ENCODE measurements around the gene C11orf21. TPM values are rescaled to one million over a fixed set of nuclear protein-coding genes. Genes with fewer than 3 reads are reported as not detected.

Gene C11orf21
- polyA plus RNA-seq, 1 of the 3 experiments (the other 2 are of a cell fraction) = 0.03 TPM

DNA sequence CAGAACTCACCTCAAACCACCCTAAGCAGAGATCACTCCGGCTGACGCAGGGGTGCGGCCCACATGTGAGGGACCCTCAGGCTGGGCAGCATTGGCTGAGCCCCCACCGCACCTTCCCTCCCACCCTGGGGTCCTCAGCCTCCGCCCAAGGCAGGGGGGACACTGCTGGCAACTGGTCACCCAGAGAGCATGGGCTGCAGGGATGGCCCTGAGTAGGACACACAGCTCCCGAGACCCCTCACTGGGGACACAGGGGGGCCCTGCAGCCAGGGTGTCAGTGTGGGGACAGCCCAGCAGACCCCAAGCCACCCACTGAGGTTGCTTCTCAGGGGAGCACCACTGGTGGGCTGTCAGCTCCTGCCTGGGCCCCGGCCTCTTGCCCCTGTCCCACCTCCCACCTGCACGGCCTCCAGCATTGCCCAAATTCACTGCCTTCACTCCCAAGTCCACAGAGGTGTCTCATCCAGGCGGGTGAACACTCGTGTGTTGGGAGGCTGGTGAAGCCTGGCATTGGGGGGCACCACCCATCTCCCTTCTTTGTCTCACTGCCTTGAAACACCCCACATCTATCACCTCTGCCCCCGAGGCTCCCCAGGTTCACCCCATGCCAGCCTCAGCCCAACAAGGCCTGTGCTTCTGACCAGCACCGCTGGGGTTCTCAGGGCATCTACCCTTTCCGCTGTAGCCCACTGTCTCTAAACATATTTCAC is 4.7 kb downstream of the C11orf21 start:
- ChIA-PET POLR2A (no interaction called here), CTCF (interaction anchor here (0.7 to 13.9 kb wide), 6 partner anchors 8 to 235 kb away, joined by 3 to 318 read pairs (median 5); no protein-coding TSS in a partner anchor)
- H3K4me1 ChIP-seq (ENCODE audit: control insufficient read depth in 1 of 2, insufficient read depth in 2 of 2, low read depth in 1 of 2, low read length in 1 of 2) = peaks cover 0 to 6% of the 10 kb centered on the region in 2 experiments; a peak in 1 of 4 replicates
- DNase-seq = no peak
- no peaks in the 10 kb centered on the region for H3K27me3 ChIP-seq (ENCODE audit: insufficient read depth)
- H3K27ac ChIP-seq (ENCODE audit: low read depth in 2 of 2, low read length in 1 of 2) = no peak overlapping the region
- H3K9me3 ChIP-seq = no peaks in the 10 kb centered on the region
- H2AFZ ChIP-seq (ENCODE audit: low read depth) = no peak overlapping the region
- no peak overlapping the region for H3K9ac ChIP-seq
- no peaks in the 10 kb centered on the region for H3K79me2 ChIP-seq (ENCODE audit: insufficient read depth)
- no peaks in the 10 kb centered on the region for H3K9me2 ChIP-seq
- H3K36me3 ChIP-seq (replicated peaks in 1 of 2; ENCODE audit: control insufficient read depth in 1 of 2, insufficient read depth in 2 of 2, low read length in 1 of 2) = no peaks in the 10 kb centered on the region
- TF ChIP-seq, protein P1, sequence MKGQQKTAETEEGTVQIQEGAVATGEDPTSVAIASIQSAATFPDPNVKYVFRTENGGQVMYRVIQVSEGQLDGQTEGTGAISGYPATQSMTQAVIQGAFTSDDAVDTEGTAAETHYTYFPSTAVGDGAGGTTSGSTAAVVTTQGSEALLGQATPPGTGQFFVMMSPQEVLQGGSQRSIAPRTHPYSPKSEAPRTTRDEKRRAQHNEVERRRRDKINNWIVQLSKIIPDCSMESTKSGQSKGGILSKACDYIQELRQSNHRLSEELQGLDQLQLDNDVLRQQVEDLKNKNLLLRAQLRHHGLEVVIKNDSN (IDR thresholded peaks at IDR 0.05; ENCODE audit: borderline replicate concordance, low read depth) = no peak
- no peak for TF ChIP-seq RFX5 (IDR thresholded peaks at IDR 0.05; ENCODE audit: low read length)
- TF ChIP-seq, protein P2, sequence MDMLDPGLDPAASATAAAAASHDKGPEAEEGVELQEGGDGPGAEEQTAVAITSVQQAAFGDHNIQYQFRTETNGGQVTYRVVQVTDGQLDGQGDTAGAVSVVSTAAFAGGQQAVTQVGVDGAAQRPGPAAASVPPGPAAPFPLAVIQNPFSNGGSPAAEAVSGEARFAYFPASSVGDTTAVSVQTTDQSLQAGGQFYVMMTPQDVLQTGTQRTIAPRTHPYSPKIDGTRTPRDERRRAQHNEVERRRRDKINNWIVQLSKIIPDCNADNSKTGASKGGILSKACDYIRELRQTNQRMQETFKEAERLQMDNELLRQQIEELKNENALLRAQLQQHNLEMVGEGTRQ (IDR thresholded peaks at IDR 0.05; ENCODE audit: borderline replicate concordance, low read depth, low read length) = no peak
- TF ChIP-seq EP300 (IDR thresholded peaks at IDR 0.05; ENCODE audit: borderline replicate concordance in 1 of 2, low read depth in 1 of 2, low read length in 1 of 2) = no peak
- TF ChIP-seq, protein P3, sequence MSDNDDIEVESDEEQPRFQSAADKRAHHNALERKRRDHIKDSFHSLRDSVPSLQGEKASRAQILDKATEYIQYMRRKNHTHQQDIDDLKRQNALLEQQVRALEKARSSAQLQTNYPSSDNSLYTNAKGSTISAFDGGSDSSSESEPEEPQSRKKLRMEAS (IDR thresholded peaks at IDR 0.05; ENCODE audit: low read depth) = no peak
- no peak for TF ChIP-seq TAF1 (IDR thresholded peaks at IDR 0.05; ENCODE audit: borderline replicate concordance, low read depth, low read length)
- TF ChIP-seq, protein P4, sequence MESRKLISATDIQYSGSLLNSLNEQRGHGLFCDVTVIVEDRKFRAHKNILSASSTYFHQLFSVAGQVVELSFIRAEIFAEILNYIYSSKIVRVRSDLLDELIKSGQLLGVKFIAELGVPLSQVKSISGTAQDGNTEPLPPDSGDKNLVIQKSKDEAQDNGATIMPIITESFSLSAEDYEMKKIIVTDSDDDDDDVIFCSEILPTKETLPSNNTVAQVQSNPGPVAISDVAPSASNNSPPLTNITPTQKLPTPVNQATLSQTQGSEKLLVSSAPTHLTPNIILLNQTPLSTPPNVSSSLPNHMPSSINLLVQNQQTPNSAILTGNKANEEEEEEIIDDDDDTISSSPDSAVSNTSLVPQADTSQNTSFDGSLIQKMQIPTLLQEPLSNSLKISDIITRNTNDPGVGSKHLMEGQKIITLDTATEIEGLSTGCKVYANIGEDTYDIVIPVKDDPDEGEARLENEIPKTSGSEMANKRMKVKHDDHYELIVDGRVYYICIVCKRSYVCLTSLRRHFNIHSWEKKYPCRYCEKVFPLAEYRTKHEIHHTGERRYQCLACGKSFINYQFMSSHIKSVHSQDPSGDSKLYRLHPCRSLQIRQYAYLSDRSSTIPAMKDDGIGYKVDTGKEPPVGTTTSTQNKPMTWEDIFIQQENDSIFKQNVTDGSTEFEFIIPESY (IDR thresholded peaks at IDR 0.05; ENCODE audit: borderline replicate concordance, low read depth) = no peak
- TF ChIP-seq TCF12 (IDR thresholded peaks at IDR 0.05) = no peak
- no peak for TF ChIP-seq FOXJ3 (CRISPR knock-in tag; IDR thresholded peaks at IDR 0.05)
- no peak for TF ChIP-seq ELF1 (IDR thresholded peaks at IDR 0.05)
- no peak for TF ChIP-seq POLR2AphosphoS5 (IDR thresholded peaks at IDR 0.05; ENCODE audit: low read depth, low read length)
- TF ChIP-seq SMC3 (IDR thresholded peaks at IDR 0.05; ENCODE audit: low read depth, low read length) = no peak
- TF ChIP-seq, protein P5, sequence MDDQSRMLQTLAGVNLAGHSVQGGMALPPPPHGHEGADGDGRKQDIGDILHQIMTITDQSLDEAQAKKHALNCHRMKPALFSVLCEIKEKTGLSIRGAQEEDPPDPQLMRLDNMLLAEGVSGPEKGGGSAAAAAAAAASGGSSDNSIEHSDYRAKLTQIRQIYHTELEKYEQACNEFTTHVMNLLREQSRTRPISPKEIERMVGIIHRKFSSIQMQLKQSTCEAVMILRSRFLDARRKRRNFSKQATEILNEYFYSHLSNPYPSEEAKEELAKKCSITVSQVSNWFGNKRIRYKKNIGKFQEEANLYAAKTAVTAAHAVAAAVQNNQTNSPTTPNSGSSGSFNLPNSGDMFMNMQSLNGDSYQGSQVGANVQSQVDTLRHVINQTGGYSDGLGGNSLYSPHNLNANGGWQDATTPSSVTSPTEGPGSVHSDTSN (IDR thresholded peaks at IDR 0.05) = no peak
- no peak for TF ChIP-seq CHD2 (IDR thresholded peaks at IDR 0.05; ENCODE audit: low read length, partially characterized antibody)
- TF ChIP-seq RAD21 (IDR thresholded peaks at IDR 0.05; ENCODE audit: low read length) = no peak
- no peak for TF ChIP-seq NRF1 (IDR thresholded peaks at IDR 0.05; ENCODE audit: low read depth, low read length)
- no peak for TF ChIP-seq GABPA (IDR thresholded peaks at IDR 0.05; ENCODE audit: low read depth)
- TF ChIP-seq, protein P6, sequence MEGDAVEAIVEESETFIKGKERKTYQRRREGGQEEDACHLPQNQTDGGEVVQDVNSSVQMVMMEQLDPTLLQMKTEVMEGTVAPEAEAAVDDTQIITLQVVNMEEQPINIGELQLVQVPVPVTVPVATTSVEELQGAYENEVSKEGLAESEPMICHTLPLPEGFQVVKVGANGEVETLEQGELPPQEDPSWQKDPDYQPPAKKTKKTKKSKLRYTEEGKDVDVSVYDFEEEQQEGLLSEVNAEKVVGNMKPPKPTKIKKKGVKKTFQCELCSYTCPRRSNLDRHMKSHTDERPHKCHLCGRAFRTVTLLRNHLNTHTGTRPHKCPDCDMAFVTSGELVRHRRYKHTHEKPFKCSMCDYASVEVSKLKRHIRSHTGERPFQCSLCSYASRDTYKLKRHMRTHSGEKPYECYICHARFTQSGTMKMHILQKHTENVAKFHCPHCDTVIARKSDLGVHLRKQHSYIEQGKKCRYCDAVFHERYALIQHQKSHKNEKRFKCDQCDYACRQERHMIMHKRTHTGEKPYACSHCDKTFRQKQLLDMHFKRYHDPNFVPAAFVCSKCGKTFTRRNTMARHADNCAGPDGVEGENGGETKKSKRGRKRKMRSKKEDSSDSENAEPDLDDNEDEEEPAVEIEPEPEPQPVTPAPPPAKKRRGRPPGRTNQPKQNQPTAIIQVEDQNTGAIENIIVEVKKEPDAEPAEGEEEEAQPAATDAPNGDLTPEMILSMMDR (IDR thresholded peaks at IDR 0.05) = no peak
- H3K4me2 ChIP-seq = no peak overlapping the region
- no peaks in the 10 kb centered on the region for H3F3A ChIP-seq (replicated peaks; ENCODE audit: insufficient read depth)
- 22% methylated on average over 4 of the region's 13 CpGs for WGBS (ENCODE audit: low lambda C conversion rate)
- no peak overlapping the region for H3K4me3 ChIP-seq (ENCODE audit: low read depth in 2 of 2, low read length in 1 of 2)
- H4K20me1 ChIP-seq (ENCODE audit: insufficient read depth) = no peaks in the 10 kb centered on the region
